HL-60 (cell line): Measurements from ENCODE around the gene RAB8A.

ENCODE experiments used
- GABPA ChIP-seq: IDR thresholded peaks from 2 replicates; pipeline ENCODE4 v1.6.1; 2012; ENCODE audit warnings: low read depth
- POLR2AphosphoS5 ChIP-seq: IDR thresholded peaks from 2 replicates; pipeline ENCODE4 v1.6.1; 2012; ENCODE audit warnings: low read depth
- REST ChIP-seq: IDR thresholded peaks from 2 replicates; pipeline ENCODE4 v1.6.1; 2012; ENCODE audit warnings: low read depth; ENCODE audit not compliant: insufficient replicate concordance
- SPI1 ChIP-seq: IDR thresholded peaks from 2 replicates; pipeline ENCODE4 v1.6.1; 2012; ENCODE audit warnings: low read depth, mild to moderate bottlenecking, borderline replicate concordance
- TF ChIP-seq, protein P1 (sequence below): IDR thresholded peaks from one replicate; pipeline ENCODE4 v1.5.1; 2011; ENCODE audit warnings: low read length, control low read depth, inconsistent platforms; ENCODE audit not compliant: insufficient read depth

- TF ChIP-seq, protein P1, sequence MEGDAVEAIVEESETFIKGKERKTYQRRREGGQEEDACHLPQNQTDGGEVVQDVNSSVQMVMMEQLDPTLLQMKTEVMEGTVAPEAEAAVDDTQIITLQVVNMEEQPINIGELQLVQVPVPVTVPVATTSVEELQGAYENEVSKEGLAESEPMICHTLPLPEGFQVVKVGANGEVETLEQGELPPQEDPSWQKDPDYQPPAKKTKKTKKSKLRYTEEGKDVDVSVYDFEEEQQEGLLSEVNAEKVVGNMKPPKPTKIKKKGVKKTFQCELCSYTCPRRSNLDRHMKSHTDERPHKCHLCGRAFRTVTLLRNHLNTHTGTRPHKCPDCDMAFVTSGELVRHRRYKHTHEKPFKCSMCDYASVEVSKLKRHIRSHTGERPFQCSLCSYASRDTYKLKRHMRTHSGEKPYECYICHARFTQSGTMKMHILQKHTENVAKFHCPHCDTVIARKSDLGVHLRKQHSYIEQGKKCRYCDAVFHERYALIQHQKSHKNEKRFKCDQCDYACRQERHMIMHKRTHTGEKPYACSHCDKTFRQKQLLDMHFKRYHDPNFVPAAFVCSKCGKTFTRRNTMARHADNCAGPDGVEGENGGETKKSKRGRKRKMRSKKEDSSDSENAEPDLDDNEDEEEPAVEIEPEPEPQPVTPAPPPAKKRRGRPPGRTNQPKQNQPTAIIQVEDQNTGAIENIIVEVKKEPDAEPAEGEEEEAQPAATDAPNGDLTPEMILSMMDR = peak; percentile 100
- TF ChIP-seq POLR2AphosphoS5 (no peak), REST (no peak), SPI1 (no peak), GABPA (no peak)
Measured at GRCh38 chr19:16062789-16063188, 48.9 kb upstream of the RAB8A start.
